Skeletal muscle satellite cell (primary cell): Measurements from ENCODE around the gene LCE3B.

Experiments
- H3K27me3 ChIP-seq: 2 replicates; pipeline ENCODE4 v1.7.0; 2013; ENCODE audit warnings: low read length; ENCODE audit not compliant: control insufficient read depth, insufficient read depth
- H3K36me3 ChIP-seq: 2 replicates; pipeline ENCODE4 v1.7.0; 2013; ENCODE audit warnings: mild to moderate bottlenecking, control low read depth, low read length; ENCODE audit not compliant: insufficient read depth
- H3K4me1 ChIP-seq: 2 replicates; pipeline ENCODE4 v1.7.0; 2013; ENCODE audit warnings: low read length; ENCODE audit not compliant: control insufficient read depth, insufficient read depth
- H3K4me2 ChIP-seq: 2 replicates; pipeline ENCODE4 v1.7.0; 2013; ENCODE audit warnings: mild to moderate bottlenecking, low read length
- H3K4me3 ChIP-seq: 2 replicates; pipeline ENCODE4 v1.7.0; 2013; ENCODE audit warnings: low read length
- H3K9ac ChIP-seq: 2 replicates; pipeline ENCODE4 v1.7.0; 2013; ENCODE audit warnings: mild to moderate bottlenecking, low read depth, low read length, moderate library complexity
- H3K9me3 ChIP-seq: replicated peaks from 2 replicates; pipeline ENCODE4 v1.7.0; 2013; ENCODE audit warnings: mild to moderate bottlenecking, control low read depth, low read length

The LCE3B gene

GRCh38 chr1:152622803-152623202 lies 9.2 kb downstream of the LCE3B start, which contains the start of gene LCE3A:
Gene LCE3A, minus strand, starts transcription at chr1:152623103. Its CDS starts 0 bp downstream, at chr1:152623103.
- H3K36me3 ChIP-seq, result no peaks in the 10 kb centered on the region
- no peak within 1 kb of the TSS for H3K9ac ChIP-seq
- H3K4me1 ChIP-seq, result peaks cover 10% of the 10 kb centered on the region
- H3K4me3 ChIP-seq, result peak within 1 kb of the TSS; percentile 12
- no peaks in the 10 kb centered on the region for H3K27me3 ChIP-seq
- peak within 1 kb of the TSS; percentile 44 for H3K4me2 ChIP-seq
- H3K9me3 ChIP-seq, result peaks cover 9% of the 10 kb centered on the region

GRCh38 chr1:152623203-152623844 lies 9.7 kb downstream of the LCE3B start:
- Histone ChIP-seq H3K36me3 (no peaks in the 10 kb centered on the region), H3K9me3 (peaks cover 9% of the 10 kb centered on the region), H3K4me3 (peak overlapping the region; percentile 12), H3K9ac (no peak overlapping the region), H3K4me2 (peak overlapping the region; percentile 44), H3K4me1 (peaks cover 10% of the 10 kb centered on the region), H3K27me3 (no peaks in the 10 kb centered on the region)

- no peaks in the 10 kb centered on the region for H3K9me3 ChIP-seq
- no peaks in the 10 kb centered on the region for H3K36me3 ChIP-seq
- H3K4me3 ChIP-seq, result no peak overlapping the region
- H3K4me2 ChIP-seq, result no peak overlapping the region
- H3K27me3 ChIP-seq, result no peaks in the 10 kb centered on the region
- no peak overlapping the region for H3K9ac ChIP-seq
- peaks cover 10% of the 10 kb centered on the region for H3K4me1 ChIP-seq
Measured at GRCh38 chr1:152626744-152627143, 13.1 kb downstream of the LCE3B start.

- Histone ChIP-seq H3K36me3 (no peaks in the 10 kb centered on the region), H3K9me3 (no peaks in the 10 kb centered on the region), H3K4me3 (no peak overlapping the region), H3K27me3 (no peaks in the 10 kb centered on the region), H3K9ac (no peak overlapping the region), H3K4me1 (no peaks in the 10 kb centered on the region), H3K4me2 (no peak overlapping the region)
Measured at GRCh38 chr1:152630596-152630995, 17.0 kb downstream of the LCE3B start.

GRCh38 chr1:152640351-152640750 lies 26.7 kb downstream of the LCE3B start:
- Histone ChIP-seq H3K4me3 (no peak overlapping the region), H3K36me3 (no peaks in the 10 kb centered on the region), H3K4me2 (no peak overlapping the region), H3K4me1 (no peaks in the 10 kb centered on the region), H3K9ac (no peak overlapping the region), H3K9me3 (no peaks in the 10 kb centered on the region), H3K27me3 (no peaks in the 10 kb centered on the region)

GRCh38 chr1:152643945-152644344 lies 30.3 kb downstream of the LCE3B start:
- Histone ChIP-seq H3K27me3 (no peaks in the 10 kb centered on the region), H3K9me3 (no peaks in the 10 kb centered on the region), H3K4me1 (no peaks in the 10 kb centered on the region), H3K4me2 (no peak overlapping the region), H3K36me3 (no peaks in the 10 kb centered on the region), H3K4me3 (no peak overlapping the region), H3K9ac (no peak overlapping the region)

GRCh38 chr1:152645146-152645545 lies 31.5 kb downstream of the LCE3B start:
- H3K4me1 ChIP-seq, result no peaks in the 10 kb centered on the region
- H3K27me3 ChIP-seq, result peaks cover 3% of the 10 kb centered on the region
- H3K36me3 ChIP-seq, result no peaks in the 10 kb centered on the region
- H3K9me3 ChIP-seq, result no peaks in the 10 kb centered on the region
- H3K9ac ChIP-seq, result no peak overlapping the region
- H3K4me2 ChIP-seq, result no peak overlapping the region
- H3K4me3 ChIP-seq, result no peak overlapping the region

GRCh38 chr1:152646656-152647055 lies 33.0 kb downstream of the LCE3B start:
- H3K4me2 ChIP-seq, result no peak overlapping the region
- no peak overlapping the region for H3K4me3 ChIP-seq
- H3K9ac ChIP-seq, result no peak overlapping the region
- H3K4me1 ChIP-seq, result no peaks in the 10 kb centered on the region
- H3K9me3 ChIP-seq, result no peaks in the 10 kb centered on the region
- H3K27me3 ChIP-seq, result peaks cover 16% of the 10 kb centered on the region
- no peaks in the 10 kb centered on the region for H3K36me3 ChIP-seq

GRCh38 chr1:152654110-152654509 lies 40.5 kb downstream of the LCE3B start:
- H3K9me3 ChIP-seq, result no peaks in the 10 kb centered on the region
- H3K4me3 ChIP-seq, result no peak overlapping the region
- no peaks in the 10 kb centered on the region for H3K36me3 ChIP-seq
- H3K9ac ChIP-seq, result no peak overlapping the region
- no peak overlapping the region for H3K4me2 ChIP-seq
- H3K4me1 ChIP-seq, result no peaks in the 10 kb centered on the region
- peaks cover 18% of the 10 kb centered on the region for H3K27me3 ChIP-seq

- no peak overlapping the region for H3K4me3 ChIP-seq
- H3K4me1 ChIP-seq, result no peaks in the 10 kb centered on the region
- H3K9ac ChIP-seq, result no peak overlapping the region
- peaks cover 12% of the 10 kb centered on the region for H3K27me3 ChIP-seq
- H3K4me2 ChIP-seq, result no peak overlapping the region
- H3K9me3 ChIP-seq, result no peaks in the 10 kb centered on the region
- no peaks in the 10 kb centered on the region for H3K36me3 ChIP-seq
Measured at GRCh38 chr1:152656459-152656858, 42.8 kb downstream of the LCE3B start.

- Histone ChIP-seq H3K4me3 (no peak overlapping the region), H3K4me2 (no peak overlapping the region), H3K36me3 (no peaks in the 10 kb centered on the region), H3K4me1 (no peaks in the 10 kb centered on the region), H3K9me3 (no peaks in the 10 kb centered on the region), H3K27me3 (peaks cover 8% of the 10 kb centered on the region), H3K9ac (no peak overlapping the region)
Measured at GRCh38 chr1:152657677-152658076, 44.1 kb downstream of the LCE3B start.

GRCh38 chr1:152658649-152659048 lies 45.0 kb downstream of the LCE3B start:
- H3K9ac ChIP-seq, result no peak overlapping the region
- H3K9me3 ChIP-seq, result no peaks in the 10 kb centered on the region
- H3K4me2 ChIP-seq, result no peak overlapping the region
- peaks cover 16% of the 10 kb centered on the region for H3K27me3 ChIP-seq
- H3K36me3 ChIP-seq, result no peaks in the 10 kb centered on the region
- no peaks in the 10 kb centered on the region for H3K4me1 ChIP-seq
- no peak overlapping the region for H3K4me3 ChIP-seq
